Tibial nerve (tissue), 4 donors: ENCODE data around the gene BCL2L14. TPM values are rescaled to one million over a fixed set of nuclear protein-coding genes. Genes with fewer than 3 reads are reported as not detected.

Experiments used
- DNase-seq, 2 donors: peaks; one replicate each; pipeline ENCODE4 v3.0.0-alpha.2; 2019; ENCODE audit warnings: low spot score in 2 of 2
- H3K27ac ChIP-seq, 4 donors: fragments of 200-600 bp; sonication (generic) in 3 of 4; one replicate each; pipeline ENCODE4 v1.5.1; 2017 to 2019; ENCODE audit warnings: mild to moderate bottlenecking in 1 of 4
- H3K27me3 ChIP-seq, 2 donors: fragments of 200-600 bp; sonication (generic) in 1 of 2; one replicate each; pipeline versions ENCODE4 v1.5.1 to v1.6.0; 2017 to 2019
- H3K36me3 ChIP-seq, 3 donors: fragments of 200-600 bp; sonication (generic); one replicate each; pipeline ENCODE4 v1.5.1; 2018 to 2019
- H3K4me1 ChIP-seq, 4 donors: fragments of 200-600 bp; sonication (generic) in 3 of 4; one replicate each; pipeline ENCODE4 v1.5.1; 2017 to 2019
- H3K4me3 ChIP-seq, 4 donors: fragments of 200-600 bp; sonication (generic) in 3 of 4; one replicate each; pipeline ENCODE4 v1.5.1; 2017 to 2019; ENCODE audit warnings: mild to moderate bottlenecking in 1 of 4, moderate library complexity in 1 of 4
- H3K9me3 ChIP-seq, 4 donors: fragments of 200-600 bp; sonication (generic) in 3 of 4; one replicate each; pipeline ENCODE4 v1.5.1; 2017 to 2019
- CTCF ChIP-seq, 5 experiments: fragments of 200-600 bp in 3 of 5; fragments of 450-650 bp in 2 of 5; sonication (generic) in 3 of 5; IDR thresholded peaks; one replicate each; pipeline ENCODE4 v1.5.1; 2016 to 2019; ENCODE audit warnings: antibody characterized with exemption in 5 of 5, mild to moderate bottlenecking in 3 of 5, moderate library complexity in 2 of 5
- EP300 ChIP-seq, 2 donors: sonication (generic); formaldehyde crosslinking; IDR thresholded peaks; one replicate each; pipeline ENCODE4 v1.6.1; 2017; ENCODE audit warnings: antibody characterized with exemption in 2 of 2, mild to moderate bottlenecking in 1 of 2
- POLR2A ChIP-seq, 2 donors: fragments of 450-650 bp; IDR thresholded peaks; one replicate each; pipeline ENCODE4 v1.6.1; 2017; ENCODE audit warnings: antibody characterized with exemption in 2 of 2, mild to moderate bottlenecking in 2 of 2, moderate library complexity in 2 of 2
- WGBS, 2 donors: methylation state at CpG; one replicate each; pipeline ENCODE4 v1.1.5; 2018; 5-methylcytosine and 5-hydroxymethylcytosine counted together
- total RNA-seq, 4 donors: library from RNA; depleted of rRNA; stranded (reverse); fragments of >200 nt; gene quantifications; one replicate each; pipeline ENCODE4 v1.1.0, GENCODE V29; 2016

Gene BCL2L14
- total RNA-seq, 4 donors from 2014 or later = not detected

- no peak overlapping the region for H3K4me3 ChIP-seq
- H3K4me1 ChIP-seq = peaks cover 0 to 2% (median 0%) of the 10 kb centered on the region in 4 donors
- H3K27me3 ChIP-seq = no peaks in the 10 kb centered on the region
- no peaks in the 10 kb centered on the region for H3K9me3 ChIP-seq
- H3K27ac ChIP-seq = no peak overlapping the region
- TF ChIP-seq EP300 (IDR thresholded peaks at IDR 0.05) = no peak
- no peak for TF ChIP-seq CTCF (IDR thresholded peaks at IDR 0.05)
- no peak for TF ChIP-seq POLR2A (IDR thresholded peaks at IDR 0.05)
- WGBS, 2 donors = 76 to 89% methylated on average over 9 of the region's 9 CpGs
- no peaks in the 10 kb centered on the region for H3K36me3 ChIP-seq
- no peak for DNase-seq
These were observed 16.4 kb downstream of the BCL2L14 start for GRCh38 chr12:12086973-12087692.

GRCh38 chr12:12087693-12088034 lies 16.9 kb downstream of the BCL2L14 start:
- Histone ChIP-seq H3K27me3 (no peaks in the 10 kb centered on the region), H3K4me3 (no peak overlapping the region), H3K36me3 (no peaks in the 10 kb centered on the region), H3K4me1 (no peaks in the 10 kb centered on the region), H3K27ac (no peak overlapping the region), H3K9me3 (no peaks in the 10 kb centered on the region)
- 83% methylated on average over 2 of the region's 2 CpGs for WGBS, 2 donors
- TF ChIP-seq EP300 (IDR thresholded peaks at IDR 0.05) (no peak), POLR2A (IDR thresholded peaks at IDR 0.05) (no peak), CTCF (IDR thresholded peaks at IDR 0.05) (no peak)
- DNase-seq = no peak

GRCh38 chr12:12088147-12088546 lies 17.4 kb downstream of the BCL2L14 start:
- TF ChIP-seq CTCF (IDR thresholded peaks at IDR 0.05) (no peak), EP300 (IDR thresholded peaks at IDR 0.05) (no peak), POLR2A (IDR thresholded peaks at IDR 0.05) (no peak)
- Histone ChIP-seq H3K9me3 (no peaks in the 10 kb centered on the region), H3K4me1 (no peaks in the 10 kb centered on the region), H3K27me3 (no peaks in the 10 kb centered on the region), H3K27ac (no peak overlapping the region), H3K36me3 (no peaks in the 10 kb centered on the region), H3K4me3 (no peak overlapping the region)
- WGBS, 2 donors = 78 to 93% methylated on average over 10 of the region's 10 CpGs
- DNase-seq = no peak

GRCh38 chr12:12088761-12089160 lies 18.0 kb downstream of the BCL2L14 start:
- TF ChIP-seq CTCF (IDR thresholded peaks at IDR 0.05) (no peak), EP300 (IDR thresholded peaks at IDR 0.05) (no peak), POLR2A (IDR thresholded peaks at IDR 0.05) (no peak)
- no peak overlapping the region for H3K4me3 ChIP-seq
- H3K27me3 ChIP-seq = no peaks in the 10 kb centered on the region
- H3K36me3 ChIP-seq = no peaks in the 10 kb centered on the region
- no peaks in the 10 kb centered on the region for H3K4me1 ChIP-seq
- WGBS, 2 donors = 74 to 77% methylated on average over 9 of the region's 9 CpGs
- DNase-seq = no peak
- H3K27ac ChIP-seq = no peak overlapping the region
- H3K9me3 ChIP-seq = no peaks in the 10 kb centered on the region

- TF ChIP-seq EP300 (IDR thresholded peaks at IDR 0.05) (no peak), POLR2A (IDR thresholded peaks at IDR 0.05) (no peak), CTCF (IDR thresholded peaks at IDR 0.05) (no peak)
- no peaks in the 10 kb centered on the region for H3K27me3 ChIP-seq
- DNase-seq = no peak
- H3K27ac ChIP-seq = no peak overlapping the region
- H3K36me3 ChIP-seq = no peaks in the 10 kb centered on the region
- no peaks in the 10 kb centered on the region for H3K9me3 ChIP-seq
- H3K4me1 ChIP-seq = no peaks in the 10 kb centered on the region
- no peak overlapping the region for H3K4me3 ChIP-seq
- 79 to 90% methylated on average over 3 of the region's 3 CpGs for WGBS, 2 donors
These were observed 20.3 kb downstream of the BCL2L14 start for GRCh38 chr12:12091071-12091470.
